ENCODE results near the gene MPC1L. TPM values are rescaled to one million over a fixed set of nuclear protein-coding genes. Genes with fewer than 3 reads are reported as not detected.
A peak's percentile ranks its signal among the peaks of the same experiment; 100 is the strongest.
"Not testable (repeated sequence)": the region's sequence is repeated elsewhere in the genome, so short reads cannot be mapped to it uniquely, and the experiment has no call there.

Gene MPC1L
- not detected for total RNA-seq

- Histone ChIP-seq H3K36me3 (peaks cover 0 to 18% (median 1%) of the 10 kb centered on the region in 4 donors), H3K4me1 (no peaks in the 10 kb centered on the region), H3K27ac (no peak within 1 kb of the TSS), H3K27me3 (no peaks in the 10 kb centered on the region), H3K4me3 (no peak within 1 kb of the TSS), H3K9me3 (peaks cover 0 to 4% (median 0%) of the 10 kb centered on the region in 4 donors)
- DNase-seq, result peak in 1 of 2 donors; percentile 38
- ATAC-seq (ENCODE audit: low FRiP score in 2 of 2), result no peak
- no peak for TF ChIP-seq EP300 (IDR thresholded peaks at IDR 0.05)
- TF ChIP-seq POLR2A (IDR thresholded peaks at IDR 0.05), result no peak
- no peak for TF ChIP-seq CTCF (IDR thresholded peaks at IDR 0.05)
- no peak for TF ChIP-seq POLR2AphosphoS5 (IDR thresholded peaks at IDR 0.05)
- 91% methylated on average over 38 of the region's 38 CpGs; no CpG with 5 or more reads in 1 of the 2 donors for WGBS, 2 donors
Observed at GRCh38 chrX:40623139-40623536, at the start of gene MPC1L. Gene MPC1L, plus strand, starts transcription at chrX:40623428. Its CDS starts 138 bp downstream, at chrX:40623566.

- Histone ChIP-seq H3K27ac (no peak overlapping the region), H3K36me3 (no peaks in the 10 kb centered on the region), H3K9me3 (no peaks in the 10 kb centered on the region), H3K27me3 (no peaks in the 10 kb centered on the region), H3K4me3 (no peak overlapping the region), H3K4me1 (no peaks in the 10 kb centered on the region)
- ATAC-seq (ENCODE audit: low FRiP score in 2 of 2), result no peak
- TF ChIP-seq POLR2A (IDR thresholded peaks at IDR 0.05) (no peak), CTCF (IDR thresholded peaks at IDR 0.05) (peak in 3 of 6 experiments; percentile 21 to 28 (median 28)), EP300 (IDR thresholded peaks at IDR 0.05) (no peak)
- 44 to 63% methylated on average over 2 of the region's 2 CpGs for WGBS, 2 donors
- no peak for DNase-seq
Observed at GRCh38 chrX:40573763-40574162, 49.5 kb upstream of the MPC1L start.

GRCh38 chrX:40575411-40575810, 47.8 kb upstream of the MPC1L start:
- not testable (repeated sequence) for H3K4me3 ChIP-seq; ATAC-seq (ENCODE audit: low FRiP score in 2 of 2); H3K36me3 ChIP-seq; DNase-seq; H3K4me1 ChIP-seq; H3K27me3 ChIP-seq; H3K9me3 ChIP-seq; H3K27ac ChIP-seq
- WGBS, 2 donors, result 74% methylated on average over 2 of the region's 2 CpGs; no CpG with 5 or more reads in 1 of the 2 donors

- H3K9me3 ChIP-seq, result no peaks in the 10 kb centered on the region
- no peak for DNase-seq
- H3K4me3 ChIP-seq, result no peak overlapping the region
- no peak overlapping the region for H3K27ac ChIP-seq
- peaks cover 0 to 4% (median under 1%) of the 10 kb centered on the region in 4 donors for H3K4me1 ChIP-seq
- WGBS, 2 donors, result 88 to 91% methylated on average over 3 of the region's 3 CpGs
- H3K27me3 ChIP-seq, result no peaks in the 10 kb centered on the region
- TF ChIP-seq EP300 (IDR thresholded peaks at IDR 0.05) (no peak), POLR2AphosphoS5 (IDR thresholded peaks at IDR 0.05) (no peak), POLR2A (IDR thresholded peaks at IDR 0.05) (no peak), CTCF (IDR thresholded peaks at IDR 0.05) (no peak)
- H3K36me3 ChIP-seq, result no peaks in the 10 kb centered on the region
- no peak for ATAC-seq (ENCODE audit: low FRiP score in 2 of 2)
Observed at GRCh38 chrX:40576291-40576690, 46.9 kb upstream of the MPC1L start.

GRCh38 chrX:40578039-40578695, 45.1 kb upstream of the MPC1L start:
- no peaks in the 10 kb centered on the region for H3K36me3 ChIP-seq
- no peak overlapping the region for H3K4me3 ChIP-seq
- no peak for TF ChIP-seq POLR2A (IDR thresholded peaks at IDR 0.05)
- no peak for TF ChIP-seq CTCF (IDR thresholded peaks at IDR 0.05)
- TF ChIP-seq EP300 (IDR thresholded peaks at IDR 0.05), result no peak
- no peak for TF ChIP-seq POLR2AphosphoS5 (IDR thresholded peaks at IDR 0.05)
- DNase-seq, result no peak
- no peaks in the 10 kb centered on the region for H3K9me3 ChIP-seq
- peaks cover 4 to 10% (median 8%) of the 10 kb centered on the region in 4 donors for H3K4me1 ChIP-seq
- H3K27me3 ChIP-seq, result no peaks in the 10 kb centered on the region
- H3K27ac ChIP-seq, result peak overlapping the region in 2 of 4 donors; percentile 52 to 90
- 49 to 65% methylated on average over 5 to 7 of the region's 7 CpGs for WGBS, 2 donors
- ATAC-seq (ENCODE audit: low FRiP score in 2 of 2), result no peak
